AG08395 (cell line): ENCODE measurements around the gene SART1.
"Not testable (repeated sequence)": the region's sequence is repeated elsewhere in the genome, so short reads cannot be mapped to it uniquely, and the experiment has no call there.

ENCODE experiments used
- DNase-seq: peaks from one replicate; pipeline ENCODE4 v3.0.0; 2012; ENCODE audit warnings: mixed read lengths, low spot score

SART1 gene

DNA sequence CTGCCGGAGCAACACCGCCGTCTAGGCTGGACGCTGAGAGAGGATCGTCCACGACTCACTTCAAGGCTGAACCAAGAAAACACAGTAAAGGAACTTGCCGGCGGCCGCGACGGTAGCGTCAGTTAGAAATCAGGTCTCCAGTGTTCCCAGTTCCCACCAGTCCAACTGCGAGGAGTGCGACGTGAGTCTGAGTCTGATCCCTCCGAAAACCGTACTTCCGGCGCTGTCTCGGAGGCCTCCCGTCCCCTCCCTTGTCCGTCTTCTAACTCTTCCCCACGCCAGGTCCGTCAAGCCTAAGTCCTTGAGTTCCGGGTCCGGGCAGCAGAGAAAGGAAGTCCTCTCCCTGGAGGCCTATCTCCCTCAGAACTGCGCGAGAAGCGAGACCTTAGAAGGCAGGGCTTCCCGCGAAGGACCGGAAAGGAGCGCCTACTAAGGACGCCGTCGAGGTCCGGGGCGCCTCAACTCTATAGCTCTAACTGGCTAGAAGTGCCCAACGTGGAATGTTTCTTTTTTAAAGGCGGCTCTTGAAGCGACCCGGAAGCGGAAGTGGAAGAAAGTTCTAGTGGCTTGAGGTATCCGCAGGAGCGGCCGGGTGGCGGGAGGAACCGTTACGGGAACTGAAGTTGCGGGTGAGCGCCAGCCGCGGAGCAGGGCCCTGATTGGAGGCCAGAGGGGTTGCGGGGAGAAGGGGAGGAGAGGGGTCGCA lies 40.6 kb downstream of the SART1 start, which contains the start of the genes BANF1 and EIF1AD:
BANF1 (plus strand) TSS at position 562 of the 706 bp plus-strand sequence. CDS start 748 bp downstream, outside the sequence.
EIF1AD (minus strand) TSS at position 216 of the 706 bp plus-strand sequence. CDS start 1,768 bp downstream, outside the sequence.
- DNase-seq = peak; percentile 94

DNA sequence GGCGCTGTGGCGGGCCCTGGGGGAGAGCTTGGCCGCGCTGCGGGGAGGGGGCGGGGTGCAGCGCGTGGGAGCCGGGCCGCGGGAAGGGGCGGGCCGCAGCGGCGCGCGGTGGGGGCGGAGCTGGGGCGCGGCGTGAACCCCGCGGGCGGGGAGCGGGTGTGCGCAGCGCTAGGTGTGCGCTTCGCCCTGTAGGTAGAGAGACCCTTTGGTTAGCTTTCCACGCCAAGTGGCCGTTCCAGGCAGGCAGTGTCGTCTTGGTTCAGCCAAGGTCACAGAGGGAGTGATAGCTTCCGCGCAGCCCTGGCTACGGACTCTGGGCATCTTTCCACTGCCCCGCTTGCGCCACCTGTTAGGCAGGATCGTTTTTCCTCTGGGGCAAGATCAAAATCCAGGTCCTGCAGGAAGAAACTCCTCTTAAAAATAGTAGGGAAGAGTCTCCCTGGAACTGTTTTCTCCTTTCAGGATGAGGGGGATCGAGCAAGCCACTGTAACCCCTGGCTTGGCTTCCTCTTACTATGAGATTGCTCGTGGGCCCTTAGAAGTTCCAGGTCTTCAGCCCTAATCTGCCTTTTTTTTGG lies 41.2 kb downstream of the SART1 start:
- DNase-seq = peak; percentile 71

DNA sequence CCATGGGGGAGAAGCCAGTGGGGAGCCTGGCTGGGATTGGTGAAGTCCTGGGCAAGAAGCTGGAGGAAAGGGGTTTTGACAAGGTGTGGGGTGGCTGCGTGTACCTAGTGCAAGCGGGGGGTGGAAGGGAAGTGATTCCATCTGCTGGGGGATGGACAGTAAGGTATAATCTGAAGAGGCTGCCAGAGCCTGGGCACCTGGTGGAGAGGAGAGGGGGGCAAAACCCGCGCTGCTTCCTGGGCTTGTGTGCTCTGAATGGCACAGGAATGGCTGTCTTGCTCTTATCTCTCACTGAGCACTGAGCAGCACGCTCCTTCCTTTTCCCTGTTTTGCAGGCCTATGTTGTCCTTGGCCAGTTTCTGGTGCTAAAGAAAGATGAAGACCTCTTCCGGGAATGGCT lies 41.8 kb downstream of the SART1 start:
- no peak for DNase-seq

DNA sequence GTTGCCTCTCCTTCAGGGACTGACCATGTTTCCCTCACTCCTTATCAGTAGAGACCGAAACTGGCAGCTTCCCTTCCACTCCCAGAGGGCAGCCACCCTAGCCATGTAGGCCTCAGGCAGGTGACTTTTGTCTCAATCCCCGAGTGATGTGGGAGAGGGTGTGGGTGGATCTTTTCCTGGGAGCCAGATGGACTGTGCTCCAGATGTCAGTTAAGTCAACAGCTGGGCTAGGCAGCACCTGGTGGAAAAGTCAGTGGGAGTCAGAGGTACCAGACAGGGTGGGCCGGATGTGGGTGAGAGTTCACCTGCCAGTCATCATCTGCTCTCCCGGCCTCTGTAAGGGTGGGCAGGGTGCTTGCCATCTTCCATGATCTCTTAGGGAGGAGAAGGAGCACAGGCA lies 42.7 kb downstream of the SART1 start:
- no peak for DNase-seq

DNA sequence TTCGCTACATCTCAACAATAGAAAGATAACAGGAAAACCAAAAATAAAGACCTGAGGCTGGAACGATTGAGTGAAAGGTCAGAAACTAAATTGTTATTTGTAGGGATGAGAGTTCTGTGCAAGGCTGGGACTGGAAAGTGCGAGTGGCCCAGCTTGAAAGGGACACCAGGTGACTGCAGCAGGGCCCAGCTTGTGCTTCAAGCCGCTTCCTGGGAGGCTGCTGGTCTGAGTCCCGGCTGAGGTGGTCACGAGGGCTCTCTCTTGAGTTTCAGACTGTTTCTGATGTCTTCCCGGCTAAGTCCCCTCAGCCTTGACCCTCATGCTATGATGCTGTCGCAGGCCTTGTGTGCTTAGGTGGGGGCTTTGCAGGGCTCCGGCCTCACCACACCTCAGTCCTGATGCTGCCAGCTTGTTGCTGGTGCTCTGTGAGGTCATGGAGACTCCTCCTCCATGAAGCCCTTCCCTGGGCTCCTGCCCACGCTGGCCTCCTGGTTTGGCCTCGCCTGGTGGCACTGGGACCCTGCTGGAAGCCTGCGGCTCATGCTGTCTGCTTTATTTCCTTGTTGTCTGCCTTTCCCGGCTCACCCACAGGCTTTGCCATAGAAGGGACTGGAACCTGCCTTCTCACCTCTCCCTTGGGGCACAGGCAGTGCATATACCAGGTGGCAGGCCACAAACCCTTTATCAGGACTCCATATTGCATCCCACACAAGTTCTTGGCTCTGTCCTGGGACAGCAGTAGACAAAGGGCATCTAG lies 44.8 kb downstream of the SART1 start:
- DNase-seq = no peak

DNA sequence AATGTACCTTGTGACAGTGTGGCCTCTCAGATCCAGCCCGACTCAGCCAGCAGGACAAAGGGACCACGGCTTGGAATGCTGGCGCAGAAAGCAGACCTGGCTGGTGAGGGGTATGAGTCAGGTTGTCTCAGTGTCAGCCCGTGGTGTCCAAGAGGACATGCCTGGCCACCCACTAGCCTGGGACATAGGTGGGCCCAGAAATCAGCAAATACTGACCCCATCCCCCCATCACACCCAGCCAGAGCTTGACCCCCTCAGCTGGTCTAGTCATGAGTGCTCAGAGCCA lies 45.3 kb downstream of the SART1 start:
- DNase-seq = no peak

DNA sequence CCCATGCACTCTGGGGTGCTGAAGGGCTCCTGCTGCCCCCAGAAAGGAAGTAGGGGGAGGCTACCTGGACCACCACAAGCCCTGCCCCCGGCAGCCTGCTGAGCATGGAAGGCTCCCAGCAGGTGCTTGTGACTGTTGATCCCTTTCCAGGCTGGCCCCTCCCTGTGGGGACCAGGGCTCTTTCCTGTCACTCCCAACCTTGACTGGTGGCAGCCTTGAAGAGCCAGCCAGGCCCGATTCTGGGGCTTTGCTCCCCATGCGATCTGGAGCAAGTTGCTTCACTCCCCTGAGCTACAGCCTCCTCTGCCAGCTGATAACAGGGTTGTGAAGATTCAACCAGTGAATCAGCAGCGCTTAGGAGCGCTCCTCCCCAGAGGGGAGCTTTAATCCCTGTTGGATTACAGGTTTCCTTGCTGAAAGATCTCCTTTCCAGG lies 45.7 kb downstream of the SART1 start:
- DNase-seq = no peak

DNA sequence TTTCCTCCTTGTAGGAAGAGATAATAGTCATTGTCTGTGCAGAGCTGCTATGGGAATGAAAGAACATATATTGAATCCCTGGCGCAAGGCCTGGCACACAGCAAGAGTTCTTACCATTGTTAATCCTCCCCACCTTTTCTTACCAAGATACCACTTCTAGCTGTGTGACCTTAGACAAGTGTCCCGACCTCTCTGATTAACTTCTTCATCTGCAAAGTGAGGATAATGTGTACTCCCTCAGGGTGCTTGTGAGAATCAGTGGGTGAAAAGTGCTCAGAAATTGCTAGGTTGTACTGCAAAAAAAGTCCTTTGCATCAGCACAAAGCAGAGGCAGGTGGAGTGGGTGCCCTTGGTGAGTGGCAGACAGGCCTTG lies 46.5 kb downstream of the SART1 start:
- no peak for DNase-seq

DNA sequence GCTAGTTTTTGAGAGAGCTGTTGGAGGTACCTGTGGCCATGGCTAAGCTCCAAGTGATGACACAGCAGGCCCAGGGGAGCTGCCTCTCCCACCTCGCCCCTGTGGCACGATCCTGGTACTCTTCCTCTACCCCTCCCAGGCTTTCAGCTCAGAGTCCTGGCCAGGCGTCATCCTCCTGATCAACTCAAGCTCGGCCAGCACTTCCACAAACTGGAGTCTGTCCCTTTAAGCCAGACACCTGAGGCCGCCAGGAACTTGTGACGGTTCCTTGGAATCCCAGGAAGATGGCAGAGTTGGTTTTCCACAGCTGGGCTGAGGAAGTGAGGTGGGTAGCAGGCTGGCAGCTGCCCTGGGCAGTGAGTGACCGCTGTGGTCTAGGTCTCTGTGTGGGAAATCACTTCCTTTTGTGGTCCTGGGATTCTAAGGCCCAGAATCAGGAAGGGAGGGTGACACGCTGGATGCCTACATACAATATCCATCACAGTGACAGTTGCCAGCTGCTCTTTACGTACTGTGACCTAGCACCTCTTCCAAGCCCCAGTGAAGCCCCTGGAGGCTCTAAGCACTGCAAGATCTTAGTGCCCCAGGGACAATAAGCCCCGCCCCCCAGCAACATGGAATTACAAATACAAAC lies 47.1 kb downstream of the SART1 start:
- DNase-seq = no peak

DNA sequence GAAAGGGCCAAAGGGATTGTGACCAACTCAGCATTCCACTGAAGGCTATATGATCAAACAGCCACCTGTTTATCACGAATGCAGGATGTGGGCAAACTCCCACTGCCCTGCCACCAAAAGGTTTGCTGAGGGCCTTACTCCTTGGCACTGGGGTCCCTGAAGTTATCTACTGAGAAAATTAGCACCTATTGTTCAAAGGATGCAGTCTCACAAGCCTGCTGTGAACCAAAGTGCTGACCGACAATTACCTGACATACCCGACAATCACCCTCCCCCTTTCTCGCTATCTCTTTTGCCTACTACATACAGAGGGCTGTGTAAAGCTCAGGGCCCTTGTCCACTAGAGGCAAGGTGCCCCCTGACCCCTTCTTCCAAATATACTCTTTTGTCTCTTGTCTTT lies 48.5 kb downstream of the SART1 start:
- not testable (repeated sequence) for DNase-seq

DNA sequence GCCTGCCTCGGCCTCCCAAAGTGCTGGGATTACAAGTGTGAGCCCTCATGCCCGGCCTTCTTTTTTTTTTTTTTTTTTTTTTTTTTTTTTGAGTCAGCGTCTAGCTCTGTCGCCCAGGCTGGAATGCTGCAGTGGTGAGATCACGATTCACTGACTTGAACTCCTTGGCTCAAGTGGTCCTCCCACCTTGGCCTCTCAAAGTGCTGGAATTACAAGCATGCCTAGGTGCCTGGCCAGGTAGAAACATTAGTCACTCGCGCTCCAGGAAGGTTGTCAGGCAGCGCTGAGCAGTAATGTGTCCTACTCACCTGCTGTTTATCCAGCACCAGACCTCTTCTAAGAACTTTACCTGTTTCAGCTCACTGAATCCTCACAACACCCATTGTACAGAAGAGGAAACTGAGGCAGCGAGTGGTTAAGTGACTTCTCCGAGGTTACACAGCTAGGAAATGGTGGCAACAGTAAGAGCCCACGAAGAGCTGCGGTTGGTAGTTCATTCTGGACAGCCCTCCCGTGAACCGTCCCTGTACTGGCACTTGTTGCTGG lies 49.8 kb downstream of the SART1 start:
- no peak for DNase-seq

DNA sequence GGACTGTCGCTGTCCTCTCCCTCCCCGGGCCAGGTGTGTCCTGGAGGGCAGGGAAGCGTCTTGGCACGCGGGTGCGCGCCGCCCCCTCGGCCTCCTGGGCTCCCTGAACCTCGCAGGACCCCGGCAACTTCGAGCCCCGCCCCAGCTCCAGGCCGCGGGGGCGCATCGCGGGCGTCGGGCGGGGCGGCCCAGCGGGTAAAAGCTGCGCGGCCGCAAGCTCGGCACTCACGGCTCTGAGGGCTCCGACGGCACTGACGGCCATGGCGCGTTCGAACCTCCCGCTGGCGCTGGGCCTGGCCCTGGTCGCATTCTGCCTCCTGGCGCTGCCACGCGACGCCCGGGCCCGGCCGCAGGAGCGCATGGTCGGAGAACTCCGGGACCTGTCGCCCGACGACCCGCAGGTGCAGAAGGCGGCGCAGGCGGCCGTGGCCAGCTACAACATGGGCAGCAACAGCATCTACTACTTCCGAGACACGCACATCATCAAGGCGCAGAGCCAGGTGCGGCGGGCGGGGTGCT lies 50.3 kb downstream of the SART1 start, which contains the start of gene CST6:
CST6 (plus strand) TSS at position 224 of the 519 bp plus-strand sequence; CDS start at position 261, 37 bp downstream.
- DNase-seq = no peak

DNA sequence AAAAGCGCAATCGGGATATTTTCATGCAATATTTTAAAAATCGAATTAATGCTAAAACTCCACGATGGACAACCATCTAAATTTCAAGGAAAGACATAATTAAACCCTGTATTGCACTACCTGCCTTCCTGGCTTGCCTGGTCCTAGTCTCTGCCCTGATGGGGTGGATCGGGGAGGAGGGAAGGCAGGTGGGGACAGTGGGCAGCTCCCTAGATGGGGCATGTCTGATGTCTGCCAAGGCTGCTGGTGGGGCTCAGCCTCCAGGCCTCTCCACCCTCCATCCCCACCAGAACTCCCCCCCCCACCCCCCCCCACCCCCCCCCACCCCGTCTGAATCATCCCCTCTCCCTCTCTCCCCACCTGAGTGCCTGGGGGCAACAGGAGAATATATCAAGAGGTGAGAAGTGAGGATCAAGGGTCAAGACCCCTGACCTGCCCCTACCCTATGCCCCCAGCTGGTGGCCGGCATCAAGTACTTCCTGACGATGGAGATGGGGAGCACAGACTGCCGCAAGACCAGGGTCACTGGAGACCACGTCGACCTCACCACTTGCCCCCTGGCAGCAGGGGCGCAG lies 50.9 kb downstream of the SART1 start:
- no peak for DNase-seq

DNA sequence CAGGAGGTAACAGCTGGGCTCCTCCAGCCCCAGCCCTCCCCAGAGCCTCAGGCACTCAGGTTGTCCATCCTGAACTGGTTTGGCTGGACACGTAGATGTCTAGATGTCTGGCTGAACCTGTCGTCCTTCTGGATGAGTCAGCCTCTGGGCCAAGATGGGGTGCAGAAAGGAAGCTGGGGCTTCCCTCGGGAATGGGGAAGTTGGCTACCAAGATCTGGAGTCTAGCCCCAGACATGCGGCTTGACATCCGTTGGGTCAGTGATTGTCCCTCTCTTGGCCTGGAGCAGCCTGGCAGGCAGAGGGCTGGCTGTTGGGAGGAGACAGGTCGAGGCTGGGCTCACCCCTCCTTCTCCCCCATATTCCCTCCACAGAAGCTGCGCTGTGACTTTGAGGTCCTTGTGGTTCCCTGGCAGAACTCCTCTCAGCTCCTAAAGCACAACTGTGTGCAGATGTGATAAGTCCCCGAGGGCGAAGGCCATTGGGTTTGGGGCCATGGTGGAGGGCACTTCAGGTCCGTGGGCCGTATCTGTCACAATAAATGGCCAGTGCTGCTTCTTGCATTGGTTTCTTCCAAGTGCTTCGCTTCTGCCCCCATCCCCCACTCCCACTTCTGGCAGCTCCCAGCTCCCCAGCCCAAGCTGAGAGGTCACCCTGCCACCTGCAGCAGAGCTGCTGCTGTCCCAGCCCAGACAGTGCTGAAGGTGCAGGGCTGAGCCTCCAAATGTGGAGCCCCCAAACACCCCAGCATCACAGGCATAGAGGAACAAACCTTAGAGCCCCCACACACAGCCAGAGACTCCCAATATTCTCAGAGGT lies 51.6 kb downstream of the SART1 start:
- no peak for DNase-seq

DNA sequence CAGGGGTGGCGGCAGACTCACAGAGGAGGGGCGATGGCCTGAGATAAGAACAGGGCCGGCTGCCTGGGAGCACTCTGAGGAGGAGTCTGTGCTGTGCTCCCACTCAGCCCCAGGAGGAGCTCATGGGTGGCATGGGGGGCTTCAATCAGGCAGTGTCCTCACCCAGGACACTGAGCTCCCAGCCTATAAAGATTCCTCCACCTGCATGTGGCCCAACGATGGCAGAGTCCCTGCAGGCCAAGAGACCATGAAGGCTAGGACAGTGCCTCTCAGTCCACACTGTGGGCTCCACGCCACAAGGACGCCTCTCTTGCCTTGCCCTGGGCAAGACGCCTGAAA lies 52.2 kb downstream of the SART1 start:
- DNase-seq = no peak

DNA sequence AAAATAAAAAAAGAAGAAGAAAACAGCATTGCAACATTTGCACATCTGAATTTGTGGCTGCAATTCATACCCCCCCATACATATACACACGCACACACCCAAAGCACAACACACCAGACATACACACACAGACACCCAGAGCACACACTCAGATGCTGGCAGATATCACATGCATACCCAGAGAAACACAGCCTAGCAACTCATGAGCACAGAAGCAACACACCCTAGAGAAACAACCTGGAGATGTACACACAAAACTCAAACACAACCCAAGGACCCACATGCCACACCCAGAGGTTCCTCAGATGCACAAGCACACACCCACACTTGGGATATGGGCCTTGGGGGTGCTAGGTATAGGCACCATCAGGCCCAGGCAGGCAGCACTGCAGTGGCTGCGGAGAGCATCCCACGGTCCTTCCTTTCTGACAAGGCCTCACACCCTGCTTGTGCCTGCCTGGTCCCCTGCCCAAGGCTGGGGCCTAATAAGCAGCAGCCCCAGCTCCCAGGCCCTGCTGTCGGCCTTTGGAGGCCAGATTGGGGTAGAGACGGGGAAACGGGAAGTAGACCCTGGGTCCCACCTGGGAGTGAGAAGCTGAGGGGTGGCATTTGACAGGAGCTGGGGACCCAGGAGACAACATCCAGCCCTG lies 53.4 kb downstream of the SART1 start:
- no peak for DNase-seq

DNA sequence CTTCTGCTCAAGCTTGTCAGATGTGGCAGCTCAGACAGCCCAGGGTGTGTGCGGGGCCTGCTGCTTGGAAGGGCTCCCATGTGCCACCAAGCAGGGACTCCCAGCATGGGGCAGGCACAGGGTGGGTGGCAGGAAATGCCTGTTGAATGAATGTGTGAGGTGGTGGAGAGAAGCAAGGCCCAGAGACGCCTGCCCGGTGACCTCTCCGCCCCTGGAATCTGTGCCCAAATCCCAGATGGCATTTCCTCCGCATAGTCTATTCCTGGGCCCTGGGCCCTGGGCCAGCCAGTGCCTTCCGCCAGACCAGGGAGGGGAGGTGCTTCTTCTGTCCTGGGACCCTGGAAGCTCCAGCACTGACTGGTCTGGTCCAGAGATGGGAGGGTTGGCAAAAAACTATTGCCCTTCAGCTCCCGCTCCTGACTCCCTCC lies 53.9 kb downstream of the SART1 start:
- DNase-seq = peak; percentile 60

DNA sequence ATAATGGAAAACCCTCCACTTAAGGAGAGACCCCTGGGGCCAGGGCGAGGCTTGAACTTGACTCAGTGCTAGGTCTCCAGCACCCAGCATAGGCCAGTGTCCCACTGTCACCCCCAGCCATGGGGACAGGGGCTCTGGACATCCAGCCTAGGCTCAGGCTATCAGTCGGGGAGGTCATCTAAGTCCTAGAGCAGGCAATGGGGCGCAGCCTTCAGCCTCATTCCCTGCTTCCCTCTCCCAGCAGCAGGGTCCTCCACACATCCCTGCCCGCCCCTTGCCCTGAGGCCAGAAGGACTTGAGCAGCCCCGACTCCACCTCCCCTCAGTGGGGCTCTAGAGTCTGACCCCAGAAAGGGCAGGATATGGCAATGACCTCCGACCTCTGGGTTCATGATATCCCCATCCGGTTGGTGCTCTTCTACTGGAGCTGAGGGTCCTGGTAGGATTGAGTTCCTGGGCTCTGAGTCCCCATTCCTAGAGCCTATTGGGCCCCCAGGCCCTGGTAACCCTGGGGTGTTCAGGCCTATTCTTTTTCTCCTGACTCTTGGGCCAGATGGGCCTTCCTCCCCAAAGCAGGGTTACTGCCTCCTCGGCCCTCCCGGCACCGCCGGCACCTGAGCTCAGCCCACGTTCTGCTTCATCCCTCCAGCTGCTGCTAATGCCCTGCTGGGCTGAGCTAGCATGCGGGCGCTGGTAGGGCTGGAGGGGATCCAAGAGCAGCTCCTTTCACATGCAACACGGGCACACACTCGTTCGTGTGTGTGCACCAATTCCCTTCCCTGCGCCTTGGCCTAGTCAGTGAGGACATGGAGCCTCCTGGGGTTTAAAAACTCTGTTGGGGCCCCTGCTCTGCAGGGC lies 54.6 kb downstream of the SART1 start:
- no peak for DNase-seq

DNA sequence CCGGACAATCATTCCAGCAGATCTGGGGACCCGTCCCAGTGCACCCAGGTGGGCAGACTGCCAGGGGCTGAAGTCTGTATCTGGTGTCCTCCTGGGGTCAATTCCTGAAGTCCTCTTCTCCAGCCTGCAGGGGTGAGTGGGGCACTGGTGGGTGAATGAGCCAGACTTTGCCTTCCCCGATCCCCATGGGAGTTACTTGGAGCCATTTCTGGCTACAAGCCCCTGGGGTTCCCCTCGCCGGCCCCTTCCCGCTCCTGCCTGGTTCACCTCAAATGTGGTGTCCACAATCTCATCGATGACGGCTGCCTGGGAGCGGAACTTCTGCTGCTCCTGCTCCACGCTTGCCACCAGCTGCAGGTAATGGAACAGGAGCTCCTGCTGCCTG lies 55.3 kb downstream of the SART1 start:
- DNase-seq = no peak

DNA sequence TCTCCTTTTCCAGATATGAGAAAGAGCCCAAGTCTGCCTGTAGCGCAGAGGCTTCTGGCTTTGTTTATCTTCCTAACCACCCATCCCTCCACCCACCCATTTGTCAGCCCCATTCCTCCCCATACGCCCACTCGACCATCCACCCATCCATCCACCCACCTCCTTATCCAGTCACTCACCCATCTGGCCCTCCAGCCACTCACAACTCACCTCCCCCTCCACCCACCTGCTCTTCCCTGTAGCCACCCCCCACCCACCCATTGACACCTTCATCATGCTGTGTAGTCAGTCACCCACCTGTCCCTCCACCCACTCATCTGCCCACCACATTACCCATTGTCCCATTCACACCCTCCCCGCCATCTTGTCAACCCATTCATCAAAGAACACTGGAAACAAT lies 55.8 kb downstream of the SART1 start:
- no peak for DNase-seq
